Muscle of arm (tissue), 14 donors: Measurements from ENCODE around the gene RPRM. TPM values are rescaled to one million over a fixed set of nuclear protein-coding genes. Genes with fewer than 3 reads are reported as not detected.
"Not testable (repeated sequence)": the region's sequence is repeated elsewhere in the genome, so short reads cannot be mapped to it uniquely, and the experiment has no call there.

Experiments
- DNase-seq: peaks from one replicate; pipeline ENCODE4 v3.0.0-alpha.2; 2013
- long read RNA-seq, 11 donors: transcript quantifications; one replicate each; lab custom pipeline, GENCODE V29; 2026
- polyA plus RNA-seq, 12 donors: library from polyadenylated mRNA; unstranded; fragments of 120-200 nt; gene quantifications; one replicate each; pipeline ENCODE4 v1.2.1, GENCODE V29; 2013; ENCODE audit not compliant: insufficient read length in 12 of 12

RPRM gene
- polyA plus RNA-seq = 1 to 10 TPM in 11 of 12 donors, not detected in 1; 1.4 to 8.5 (median 6.5) TPM
- long read RNA-seq, donor 1, partial matches to known transcripts = 0 of 2 reads
- long read RNA-seq, donor 1, other reads (novel, unspliced or antisense) = 0 of 2 reads
- long read RNA-seq, donor 2, partial matches to known transcripts = 0 of 2 reads
- long read RNA-seq, donor 2, other reads (novel, unspliced or antisense) = 0 of 2 reads
- long read RNA-seq, donor 3, partial matches to known transcripts = 0 of 3 reads
- long read RNA-seq, donor 3, other reads (novel, unspliced or antisense) = 0 of 3 reads
- long read RNA-seq, donor 4, partial matches to known transcripts = 0 of 2 reads
- long read RNA-seq, donor 4, other reads (novel, unspliced or antisense) = 0 of 2 reads
- long read RNA-seq, donor 5, transcript RPRM-201 (1 exons, 1,471 nt) = major isoform, 5 of 5 reads
- long read RNA-seq, donor 5, partial matches to known transcripts = 0 of 5 reads
- long read RNA-seq, donor 5, other reads (novel, unspliced or antisense) = 0 of 5 reads
- long read RNA-seq, donor 6, partial matches to known transcripts = 0 of 4 reads
- long read RNA-seq, donor 6, other reads (novel, unspliced or antisense) = 0 of 4 reads
- long read RNA-seq, donor 7, transcript RPRM-201 (1 exons, 1,471 nt) = major isoform, 5 of 5 reads
- long read RNA-seq, donor 7, partial matches to known transcripts = 0 of 5 reads
- long read RNA-seq, donor 7, other reads (novel, unspliced or antisense) = 0 of 5 reads
- long read RNA-seq, donor 8, partial matches to known transcripts = 0 of 4 reads
- long read RNA-seq, donor 8, other reads (novel, unspliced or antisense) = 0 of 4 reads
- long read RNA-seq, donor 9, transcript RPRM-201 (1 exons, 1,471 nt) = major isoform, 11 of 11 reads
- long read RNA-seq, donor 9, partial matches to known transcripts = 0 of 11 reads
- long read RNA-seq, donor 9, other reads (novel, unspliced or antisense) = 0 of 11 reads
- long read RNA-seq, donor 10, transcript RPRM-201 (1 exons, 1,471 nt) = major isoform, 8 of 8 reads
- long read RNA-seq, donor 10, partial matches to known transcripts = 0 of 8 reads
- long read RNA-seq, donor 10, other reads (novel, unspliced or antisense) = 0 of 8 reads
- long read RNA-seq, donor 11, transcript RPRM-201 (1 exons, 1,471 nt) = major isoform, 18 of 18 reads
- long read RNA-seq, donor 11, partial matches to known transcripts = 0 of 18 reads
- long read RNA-seq, donor 11, other reads (novel, unspliced or antisense) = 0 of 18 reads

DNA sequence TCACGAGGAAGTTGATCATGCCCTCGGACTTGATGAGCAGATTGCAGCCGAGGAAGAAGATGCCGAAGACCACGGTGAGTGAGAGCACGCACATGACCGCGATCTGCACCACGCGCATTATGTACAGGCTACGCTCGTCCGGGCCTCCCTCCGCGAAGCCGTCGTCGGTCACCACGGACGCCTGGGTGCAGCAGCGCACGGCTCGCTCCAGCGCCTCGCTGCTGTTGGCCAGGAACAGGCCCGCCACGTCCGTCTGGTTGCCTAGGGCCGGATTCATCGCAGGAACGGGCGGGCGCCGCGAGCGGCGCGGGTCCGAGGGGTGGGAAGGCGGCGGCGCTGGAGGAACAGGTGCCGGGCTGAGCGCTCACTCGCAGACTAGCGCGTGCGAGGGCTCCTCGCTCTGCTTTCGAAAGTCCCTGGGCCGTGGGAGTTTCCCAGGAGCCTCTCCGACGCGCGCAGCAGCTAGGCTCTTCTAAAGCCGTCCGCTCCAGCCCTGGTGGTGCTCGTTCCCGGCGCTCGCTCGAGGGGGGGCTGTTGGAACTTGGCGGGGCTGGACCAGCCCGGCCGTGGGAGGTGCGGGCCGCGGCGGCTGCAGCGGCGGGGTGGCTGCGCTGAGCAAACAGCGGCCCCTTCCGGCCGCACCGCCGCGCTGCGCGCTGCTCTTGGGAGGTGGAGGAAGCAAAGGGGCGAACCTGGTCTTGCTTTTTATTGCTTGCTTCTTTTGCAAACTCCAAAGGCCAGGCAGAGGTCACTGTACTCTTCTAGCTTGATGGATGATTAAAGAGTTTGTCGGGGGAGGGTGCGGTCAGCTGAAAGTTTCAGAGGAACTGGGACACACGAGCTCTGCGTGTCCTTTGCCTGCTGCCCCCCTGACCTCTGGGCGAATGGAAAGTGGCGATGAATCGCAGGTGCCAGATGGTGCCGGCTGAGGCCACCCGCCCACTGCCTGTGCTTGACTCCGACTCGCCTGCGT is at the start of gene RPRM:
Gene RPRM (minus strand): TSS at position 474 of the 973 bp plus-strand sequence. CDS start 197 bp downstream, at position 277.
- DNase-seq = peak; percentile 66

DNA sequence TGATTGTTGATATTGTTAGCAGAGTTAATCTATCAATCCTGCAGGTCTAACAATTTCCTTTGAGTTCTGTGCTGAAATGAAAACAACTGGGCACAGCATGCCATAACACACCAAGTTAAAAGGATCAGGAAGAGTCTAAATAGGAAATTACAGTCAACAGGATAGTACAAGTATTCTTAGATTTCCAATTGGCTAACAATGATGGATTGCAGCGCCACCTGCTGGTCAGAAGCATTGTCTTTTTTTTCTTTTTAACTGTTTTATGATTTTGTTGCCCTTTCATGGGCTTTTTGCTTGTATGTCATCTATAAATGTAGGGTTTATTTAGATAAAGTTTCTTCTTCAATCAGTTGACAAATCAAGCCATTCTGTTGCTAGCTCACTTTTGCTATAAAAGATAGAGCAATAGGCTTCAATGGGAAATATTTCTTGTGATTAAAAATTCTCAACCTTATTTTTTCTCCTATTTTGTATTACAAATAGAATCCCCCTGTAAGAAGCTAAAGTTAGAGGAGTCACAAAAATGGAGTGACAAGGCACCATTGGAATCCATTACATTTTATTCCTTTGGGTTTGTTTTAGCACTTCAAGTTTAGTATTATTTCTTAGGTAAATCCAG is 40.8 kb upstream of the RPRM start:
- peak; percentile 53 for DNase-seq

DNA sequence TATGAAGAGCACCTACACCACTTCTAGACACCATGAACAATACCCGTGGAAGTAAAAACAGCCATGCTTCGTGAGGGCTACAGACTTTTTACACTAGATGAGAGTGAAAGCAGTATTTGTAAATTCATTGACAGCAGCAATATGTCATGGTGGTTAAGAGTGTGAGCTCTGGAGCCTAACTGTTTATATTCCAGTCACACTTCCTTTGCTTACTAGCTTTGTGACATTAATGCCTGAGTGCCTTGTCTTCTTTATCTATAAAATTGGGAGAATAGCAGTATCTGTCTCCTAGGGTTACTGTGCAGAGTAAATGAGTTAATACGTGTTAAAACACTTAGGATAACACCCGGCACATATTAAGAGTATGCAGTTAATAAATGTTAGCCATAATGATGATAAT is 33.8 kb upstream of the RPRM start:
- DNase-seq = no peak

DNA sequence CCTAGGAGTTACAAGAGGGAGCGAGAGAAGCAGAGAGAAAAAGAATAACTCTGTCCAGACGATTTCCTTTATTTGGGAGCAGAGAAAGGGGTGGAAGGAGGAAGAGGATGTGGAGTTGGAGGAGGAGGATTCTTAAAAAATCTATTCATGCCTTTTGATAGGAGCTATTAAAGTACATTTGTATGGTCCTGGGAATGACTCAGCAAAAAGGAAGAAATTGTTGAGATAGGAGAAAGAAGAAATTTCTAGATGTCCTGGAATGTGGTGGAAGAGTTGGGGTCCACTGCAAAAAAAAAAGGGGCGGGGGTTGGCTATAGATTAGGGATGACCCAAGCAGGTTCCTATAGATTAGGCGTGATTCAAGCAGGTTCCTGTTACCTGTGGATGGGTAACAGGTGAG is 32.4 kb upstream of the RPRM start:
- DNase-seq = no peak

DNA sequence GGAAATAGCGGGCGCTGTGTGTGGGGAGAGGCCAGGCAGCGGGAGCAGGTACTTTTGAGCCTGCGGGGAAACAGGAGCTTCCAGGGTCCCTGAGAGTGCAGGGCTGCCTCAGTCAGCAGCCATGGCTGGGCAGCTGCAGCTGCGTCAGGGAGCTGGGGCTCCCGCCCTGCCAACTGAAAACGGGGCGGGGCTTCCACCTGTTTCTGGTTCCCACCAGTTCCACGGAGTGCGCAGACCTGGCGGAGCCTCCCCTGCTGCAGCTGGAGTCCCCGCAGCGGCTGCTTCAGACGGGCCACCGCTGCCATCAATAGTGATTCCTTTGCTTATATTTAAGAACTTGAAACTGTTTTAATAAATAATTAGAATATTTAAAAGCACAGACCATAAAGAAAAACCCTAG is 30.6 kb upstream of the RPRM start:
- DNase-seq = no peak

DNA sequence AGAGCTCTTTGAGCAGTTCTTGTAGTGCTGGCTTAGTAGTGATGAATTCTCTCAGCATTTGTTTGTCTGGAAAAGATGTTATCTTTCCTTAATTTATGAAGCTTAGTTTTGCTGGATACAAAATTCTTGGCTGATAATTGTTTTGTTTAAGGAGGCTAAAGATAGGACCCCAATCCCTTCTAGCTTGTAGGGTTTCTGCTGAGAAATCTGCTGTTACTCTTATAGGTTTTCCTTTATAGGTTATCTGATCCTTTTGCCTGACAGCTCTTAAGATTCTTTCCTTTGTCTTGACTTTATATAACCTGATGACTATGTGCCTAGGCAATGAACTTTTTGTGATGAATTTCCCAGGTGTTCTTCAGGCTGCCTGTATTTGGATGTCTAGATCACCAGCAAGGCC is 27.9 kb upstream of the RPRM start:
- not testable (repeated sequence) for DNase-seq

DNA sequence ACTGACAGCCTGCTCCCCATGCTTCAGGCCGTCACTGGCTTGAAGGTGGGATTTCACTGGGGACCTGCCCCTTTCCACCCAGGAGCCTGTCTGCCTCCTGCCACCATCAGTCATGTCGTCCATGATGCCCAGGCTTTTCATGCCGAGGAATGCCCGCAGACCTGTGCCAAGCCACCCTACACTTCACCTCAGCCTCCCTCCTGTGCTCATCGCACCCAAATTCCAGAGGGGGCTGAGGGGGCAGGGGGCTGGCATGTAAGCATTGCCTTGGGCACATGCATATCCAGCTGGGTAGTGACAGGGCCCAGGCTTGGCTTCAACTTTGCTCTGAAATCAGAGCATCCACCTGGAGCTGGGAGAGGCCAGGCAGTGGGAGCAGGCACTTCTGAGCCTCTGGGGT is 20.9 kb upstream of the RPRM start:
- no peak for DNase-seq

DNA sequence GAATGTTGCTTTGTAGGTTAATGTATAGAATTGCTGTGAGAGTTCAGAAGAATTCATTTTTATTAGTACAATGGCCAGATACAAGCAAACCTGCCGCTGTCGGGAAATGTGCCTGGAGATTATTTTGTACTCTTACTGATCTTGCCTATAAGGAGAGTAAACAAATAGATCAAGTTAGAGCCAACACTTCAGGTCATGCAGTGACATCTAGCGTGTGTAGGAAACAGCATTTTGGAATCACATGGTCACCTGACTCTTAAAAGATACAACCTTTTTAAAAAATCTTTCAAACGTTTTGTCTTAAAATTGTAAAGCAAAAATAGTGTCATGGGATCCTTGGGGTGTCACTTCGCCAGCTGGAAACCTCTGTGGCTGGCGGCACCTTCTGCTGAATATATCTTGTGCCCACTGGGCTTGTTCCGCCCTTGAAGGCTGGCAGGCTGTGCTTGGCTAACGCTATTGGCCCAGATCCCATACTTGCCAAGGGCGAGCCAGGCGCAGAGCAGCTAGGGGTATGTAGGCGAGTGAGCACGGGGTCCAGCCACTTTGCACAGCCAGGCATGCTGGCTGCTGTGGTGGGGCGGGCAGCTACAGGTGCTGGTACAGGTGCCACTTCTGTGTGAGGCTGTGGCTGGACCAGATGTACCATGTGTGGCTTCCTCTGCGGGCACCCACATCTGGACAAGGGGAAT is 19.5 kb upstream of the RPRM start:
- no peak for DNase-seq

DNA sequence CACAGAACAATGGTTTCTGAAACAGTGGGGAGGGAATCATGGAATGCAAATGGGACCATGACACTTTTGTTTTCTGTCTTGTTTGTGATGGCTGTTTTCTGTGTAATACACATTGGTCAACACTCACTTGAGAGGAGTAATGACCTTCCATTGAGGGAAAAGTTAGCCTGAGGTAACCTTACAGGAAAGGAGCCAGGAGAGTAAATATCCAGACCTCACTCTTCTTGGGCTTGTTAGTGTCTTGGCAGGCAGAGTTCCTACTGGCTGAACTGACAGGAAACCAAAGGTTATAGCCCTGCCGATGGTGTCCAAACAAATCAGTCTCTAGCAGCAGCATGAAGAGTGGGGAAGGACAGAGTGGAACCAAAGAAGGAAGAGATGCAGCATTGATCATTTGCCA is 17.2 kb upstream of the RPRM start:
- no peak for DNase-seq

DNA sequence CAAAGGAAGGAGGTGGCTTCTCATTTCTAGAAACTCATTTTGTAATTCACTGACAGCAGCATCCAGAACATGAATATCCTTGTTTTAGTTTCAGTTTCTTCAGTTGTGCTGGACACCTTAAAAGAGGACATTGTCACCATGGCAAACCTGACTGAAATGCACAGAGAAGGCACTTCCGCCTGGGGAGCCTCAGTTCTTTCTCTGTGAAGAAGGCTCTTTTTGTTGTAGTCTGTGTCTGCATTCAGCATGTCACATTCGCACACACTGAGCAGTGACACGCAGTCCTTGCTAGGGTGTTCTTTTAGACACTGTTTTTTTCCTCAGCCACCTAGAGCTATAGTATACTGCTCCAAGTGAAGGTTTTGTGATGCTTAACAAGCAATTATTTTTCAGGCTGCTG is 9.5 kb upstream of the RPRM start:
- DNase-seq = no peak

DNA sequence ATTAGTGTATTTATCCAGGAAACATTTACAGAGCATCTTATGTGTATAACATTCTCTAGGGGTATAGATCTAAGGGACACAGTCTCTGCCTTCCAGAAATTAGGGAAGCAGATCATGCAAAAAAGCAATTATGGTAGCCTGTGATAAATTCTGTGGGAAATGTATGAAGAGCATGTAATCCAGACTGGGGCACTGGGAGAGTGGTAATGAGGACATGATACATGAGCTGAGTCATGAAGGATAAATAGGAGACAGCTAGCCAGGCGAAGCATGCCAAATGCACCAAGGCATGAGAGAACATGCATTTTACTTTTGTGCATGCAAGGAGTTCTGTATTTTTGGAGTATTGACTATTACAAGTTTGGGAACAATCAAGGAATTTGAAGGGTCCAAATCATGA is 8.9 kb upstream of the RPRM start:
- DNase-seq = no peak

DNA sequence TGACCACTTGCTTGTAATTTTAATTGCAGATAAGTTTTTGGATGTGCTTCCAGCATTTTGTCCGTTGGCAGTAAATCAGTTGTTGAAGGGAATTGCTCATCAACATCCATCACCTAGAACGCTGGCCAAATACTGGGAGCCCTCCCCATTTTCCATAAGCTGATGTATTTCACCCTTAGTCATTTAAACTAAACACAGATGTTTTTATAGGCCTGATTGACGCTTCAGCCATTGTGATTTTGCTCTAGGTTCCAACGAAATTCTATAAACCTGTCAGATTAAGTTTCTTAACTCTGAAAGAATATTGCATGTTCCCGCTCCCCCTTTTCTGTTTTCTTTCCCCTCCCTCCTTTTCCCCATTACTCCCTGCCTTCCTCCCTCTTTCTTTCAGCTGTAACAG is 1.0 kb upstream of the RPRM start:
- no peak for DNase-seq

DNA sequence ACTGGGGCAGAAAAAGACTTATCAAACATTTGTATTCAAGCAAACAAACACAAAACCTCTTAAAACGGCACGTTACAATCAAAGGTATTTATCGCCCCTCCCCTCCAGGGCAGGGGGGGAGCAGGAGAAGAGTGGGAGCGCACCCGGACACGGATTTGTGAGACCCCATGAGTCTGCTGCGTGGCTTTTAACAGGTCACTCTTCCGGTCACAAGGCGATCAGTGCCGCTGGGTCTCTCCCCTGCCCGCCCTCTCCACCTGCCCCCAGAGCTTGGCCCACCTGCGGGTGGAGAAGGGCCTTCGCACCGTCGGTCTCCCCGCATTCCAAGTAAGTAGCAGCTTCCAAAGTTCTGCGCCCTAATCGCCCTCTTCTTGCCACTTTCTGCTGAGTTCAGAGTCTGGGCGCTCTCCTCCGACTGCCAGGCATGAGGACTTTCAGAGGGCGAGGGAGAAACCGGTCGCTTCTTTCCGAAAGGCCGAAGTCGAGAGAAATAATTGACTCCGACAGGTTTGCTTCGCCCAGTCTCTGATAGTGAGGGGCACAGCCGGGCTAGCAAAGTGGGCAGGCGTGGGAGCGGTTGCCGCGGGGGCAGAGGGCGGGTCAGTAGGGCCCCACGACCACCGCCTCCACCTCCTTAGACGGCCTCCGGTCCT is 800 bp downstream of the RPRM start:
- no peak for DNase-seq

DNA sequence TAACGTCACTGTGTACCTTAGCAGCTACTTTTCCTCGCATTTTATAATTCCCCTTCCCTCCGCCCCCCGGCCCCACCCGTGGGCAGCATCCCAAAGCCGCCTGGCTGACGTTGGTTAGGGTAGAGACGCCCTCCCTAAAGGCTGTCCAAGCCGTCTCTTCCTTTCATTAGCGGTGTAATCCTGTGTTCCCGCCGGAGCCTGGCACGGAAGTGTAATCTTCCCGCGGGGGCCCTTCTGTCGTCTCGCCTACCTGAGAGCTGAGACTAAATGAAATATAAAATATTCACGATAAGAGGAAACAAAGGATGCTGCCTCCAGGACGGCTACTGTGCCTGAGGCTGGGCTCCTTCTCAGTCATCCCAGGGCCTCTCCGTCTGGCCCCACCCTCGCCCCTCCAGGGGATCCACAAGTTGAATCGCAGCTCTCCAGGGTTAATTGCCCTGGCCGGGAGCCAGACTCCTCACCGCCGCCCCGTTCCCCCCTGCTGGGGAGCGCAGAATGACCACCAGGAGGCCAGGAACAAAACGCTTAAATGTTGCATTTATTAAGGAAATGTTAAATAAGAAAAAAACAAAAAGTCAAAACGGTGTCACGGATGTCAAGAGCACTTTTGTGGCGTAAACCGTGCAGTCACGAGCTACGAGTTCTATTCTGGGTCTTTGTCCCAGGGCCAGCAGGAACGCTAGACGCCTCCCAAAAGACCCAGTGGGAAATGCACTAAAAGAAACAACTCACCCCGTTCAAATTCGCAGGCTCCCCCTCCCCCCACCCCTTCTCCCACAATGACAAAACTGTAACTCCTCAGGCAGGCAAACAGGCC is 1.5 kb downstream of the RPRM start:
- DNase-seq = no peak

DNA sequence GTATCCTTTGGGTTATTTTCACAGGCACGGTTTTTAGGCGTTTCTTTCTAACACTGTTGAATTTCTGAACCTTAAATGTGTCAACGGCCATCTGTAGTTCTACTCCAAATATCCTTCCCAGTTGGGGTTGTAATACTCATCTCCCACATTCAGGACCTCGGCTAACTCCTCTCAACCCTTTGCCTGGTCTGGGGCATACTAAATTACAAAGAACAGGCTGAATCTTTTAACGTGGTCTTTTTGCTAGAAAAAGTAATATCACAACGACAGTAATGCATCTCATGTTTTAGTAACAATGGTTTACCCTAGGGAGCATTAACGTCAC is 2.1 kb downstream of the RPRM start:
- DNase-seq = no peak

DNA sequence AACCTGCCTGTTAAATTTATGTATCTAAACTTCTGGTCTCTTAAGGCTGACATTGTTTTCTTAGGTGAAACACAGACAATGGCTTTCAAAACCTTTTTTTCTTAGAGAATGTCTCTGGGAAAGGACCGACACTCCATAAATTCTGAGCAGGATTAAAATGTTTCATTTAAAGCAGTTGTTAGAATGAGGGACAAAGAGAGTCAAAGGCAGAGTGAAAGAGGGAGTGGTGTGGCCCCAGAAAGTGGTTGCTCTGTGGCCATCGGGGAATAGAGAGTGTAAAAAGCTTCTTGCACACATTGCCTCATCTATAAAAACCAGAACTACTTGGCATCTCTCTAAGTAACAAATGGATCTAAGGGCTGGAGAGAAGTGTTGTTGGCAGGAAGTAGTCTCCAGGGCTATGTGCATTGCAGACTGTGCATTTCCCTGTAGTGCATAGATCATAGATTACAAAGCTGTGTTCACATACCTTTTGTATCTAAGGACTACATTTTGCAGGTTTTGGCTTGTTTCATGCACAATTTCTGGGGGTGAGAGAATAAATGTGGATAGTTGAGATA is 3.6 kb downstream of the RPRM start:
- no peak for DNase-seq

DNA sequence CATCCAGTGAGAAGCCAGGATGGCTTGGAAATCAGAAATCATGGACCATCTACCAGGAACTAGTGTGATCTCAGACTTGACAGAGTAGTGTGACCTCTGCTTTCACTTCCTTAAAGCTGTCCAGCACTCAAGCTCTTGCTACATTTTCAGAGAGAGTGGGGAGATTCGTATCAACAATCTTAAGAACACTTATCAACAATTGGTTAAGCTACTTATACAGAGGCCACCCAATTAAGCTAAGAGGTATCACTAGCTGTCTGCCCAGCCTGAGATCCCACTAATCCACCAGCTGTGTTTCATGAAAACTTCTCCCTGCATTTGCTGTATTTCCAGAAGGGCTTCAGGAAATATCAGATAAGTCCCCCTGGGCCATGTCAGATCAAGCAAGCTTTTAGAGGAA is 4.2 kb downstream of the RPRM start:
- DNase-seq = no peak

DNA sequence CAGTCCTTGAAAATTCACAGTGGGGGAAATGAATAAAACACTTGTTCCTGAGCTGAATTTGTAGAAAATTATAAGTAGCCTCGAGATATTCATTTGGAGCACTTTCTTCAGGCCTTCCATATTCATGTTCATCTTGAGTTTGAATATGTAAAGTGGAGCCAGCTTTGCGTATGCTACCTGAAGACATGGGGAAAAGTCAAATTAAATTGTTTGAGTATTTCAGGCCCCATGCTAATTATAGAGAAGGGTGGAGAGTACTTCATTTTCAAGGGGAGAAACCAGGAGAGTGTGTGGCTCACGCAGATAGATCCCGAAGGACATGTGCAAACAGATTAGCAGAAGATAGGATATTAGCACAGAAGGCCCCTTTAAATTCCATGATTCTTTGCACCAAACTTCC is 7.7 kb downstream of the RPRM start:
- no peak for DNase-seq
